Endothelial cell (in vitro differentiated cells): Measurements from ENCODE around the gene OR6Q1. TPM values are rescaled to one million over a fixed set of nuclear protein-coding genes. Genes with fewer than 3 reads are reported as not detected.

Experiments
- DNase-seq: peaks from one replicate; pipeline ENCODE4 v3.0.0; 2021; ENCODE audit warnings: low spot score
- H3K27ac Mint-ChIP-seq: one replicate; pipeline ENCODE4 v1.8.0; 2021; ENCODE audit warnings: mixed read lengths, inconsistent platforms; ENCODE audit not compliant: unreplicated experiment
- H3K27me3 Mint-ChIP-seq: one replicate; pipeline ENCODE4 v1.8.0; 2021; ENCODE audit warnings: mild to moderate bottlenecking, moderate library complexity, mixed read lengths, inconsistent platforms; ENCODE audit not compliant: unreplicated experiment
- H3K36me3 Mint-ChIP-seq: one replicate; pipeline ENCODE4 v1.8.0; 2021; ENCODE audit warnings: mild to moderate bottlenecking, low read depth, mixed read lengths, inconsistent platforms; ENCODE audit not compliant: unreplicated experiment
- H3K4me1 Mint-ChIP-seq: one replicate; pipeline ENCODE4 v1.8.0; 2021; ENCODE audit warnings: mild to moderate bottlenecking, mixed read lengths, inconsistent platforms; ENCODE audit not compliant: unreplicated experiment
- H3K4me3 Mint-ChIP-seq: one replicate; pipeline ENCODE4 v1.8.0; 2021; ENCODE audit warnings: mild to moderate bottlenecking, mixed read lengths, inconsistent platforms; ENCODE audit not compliant: unreplicated experiment
- H3K9me3 Mint-ChIP-seq: one replicate; pipeline ENCODE4 v1.8.0; 2021; ENCODE audit warnings: mixed read lengths, inconsistent platforms; ENCODE audit not compliant: unreplicated experiment
- total RNA-seq: library from RNA; stranded (reverse); fragmentation: NEBNext Ultra II Directional; extraction: Animal tissue kit (Norgen Biotek cat#: 25700); gene quantifications from one replicate; pipeline ENCODE4 v1.2.1, GENCODE V29; 2021; ENCODE audit not compliant: unreplicated experiment
- TF ChIP-seq, protein P1 (sequence below): fragments of 200-600 bp; sonication (generic); IDR thresholded peaks from one replicate; pipeline ENCODE4 v1.5.0; 2021; ENCODE audit warnings: antibody characterized with exemption; ENCODE audit not compliant: unreplicated experiment

Gene OR6Q1
- total RNA-seq, 1 donor from 2014 or later, result not detected

DNA sequence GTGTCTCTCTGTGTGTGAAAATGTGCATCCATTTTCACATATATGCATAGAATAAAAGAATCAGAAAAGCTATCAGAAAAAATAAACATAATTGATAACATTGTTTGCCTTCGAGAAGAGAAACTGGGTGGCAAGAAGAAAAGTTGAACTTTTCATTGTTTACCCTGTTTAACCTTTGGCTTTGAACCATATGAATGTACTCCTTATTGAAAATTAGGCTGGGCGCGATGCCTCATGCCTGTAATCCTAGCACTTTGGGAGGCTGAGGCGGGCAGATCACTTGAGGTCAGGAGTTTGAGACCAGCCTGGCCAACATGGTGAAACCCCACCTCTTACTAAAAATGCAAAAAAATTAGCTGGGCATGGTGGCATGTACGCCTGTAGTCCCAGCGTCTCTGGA lies 19.0 kb upstream of the OR6Q1 start:
- Mint-ChIP-seq H3K27ac (no peak overlapping the region), H3K27me3 (no peaks in the 10 kb centered on the region), H3K4me1 (no peaks in the 10 kb centered on the region), H3K36me3 (no peaks in the 10 kb centered on the region), H3K9me3 (no peaks in the 10 kb centered on the region), H3K4me3 (no peak overlapping the region)
- no peak for DNase-seq
- TF ChIP-seq, protein P1, sequence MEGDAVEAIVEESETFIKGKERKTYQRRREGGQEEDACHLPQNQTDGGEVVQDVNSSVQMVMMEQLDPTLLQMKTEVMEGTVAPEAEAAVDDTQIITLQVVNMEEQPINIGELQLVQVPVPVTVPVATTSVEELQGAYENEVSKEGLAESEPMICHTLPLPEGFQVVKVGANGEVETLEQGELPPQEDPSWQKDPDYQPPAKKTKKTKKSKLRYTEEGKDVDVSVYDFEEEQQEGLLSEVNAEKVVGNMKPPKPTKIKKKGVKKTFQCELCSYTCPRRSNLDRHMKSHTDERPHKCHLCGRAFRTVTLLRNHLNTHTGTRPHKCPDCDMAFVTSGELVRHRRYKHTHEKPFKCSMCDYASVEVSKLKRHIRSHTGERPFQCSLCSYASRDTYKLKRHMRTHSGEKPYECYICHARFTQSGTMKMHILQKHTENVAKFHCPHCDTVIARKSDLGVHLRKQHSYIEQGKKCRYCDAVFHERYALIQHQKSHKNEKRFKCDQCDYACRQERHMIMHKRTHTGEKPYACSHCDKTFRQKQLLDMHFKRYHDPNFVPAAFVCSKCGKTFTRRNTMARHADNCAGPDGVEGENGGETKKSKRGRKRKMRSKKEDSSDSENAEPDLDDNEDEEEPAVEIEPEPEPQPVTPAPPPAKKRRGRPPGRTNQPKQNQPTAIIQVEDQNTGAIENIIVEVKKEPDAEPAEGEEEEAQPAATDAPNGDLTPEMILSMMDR, result no peak

DNA sequence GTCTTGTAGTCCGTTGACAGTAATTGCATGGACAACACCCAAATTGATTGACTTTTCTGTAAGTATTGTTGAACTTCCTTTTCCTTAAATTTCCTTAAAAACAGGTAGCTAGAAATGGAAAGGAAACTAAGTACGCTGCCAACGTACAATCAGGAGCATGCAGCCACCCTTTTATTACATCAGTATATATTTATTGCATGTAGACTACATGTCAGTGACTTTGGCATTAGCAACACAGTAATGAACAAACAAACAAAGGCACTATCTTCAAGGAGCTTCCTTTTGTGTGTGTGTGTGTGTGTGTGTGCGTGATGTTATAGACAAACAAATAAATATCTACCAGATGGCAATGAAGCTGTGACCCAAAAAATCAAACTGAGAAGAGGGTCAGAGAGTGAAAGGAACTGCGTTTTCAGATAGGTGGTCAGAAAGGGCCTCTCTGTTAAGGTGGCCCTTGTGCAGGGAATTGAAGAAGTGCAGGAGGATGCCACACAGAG lies 7.3 kb upstream of the OR6Q1 start, which contains the start of gene OR9Q1:
OR9Q1 (plus strand) TSS at position 447 of the 497 bp plus-strand sequence. CDS start 155,564 bp downstream, outside the sequence.
- H3K27ac Mint-ChIP-seq, result no peak within 1 kb of the TSS
- TF ChIP-seq, protein P1, result no peak
- no peaks in the 10 kb centered on the region for H3K36me3 Mint-ChIP-seq
- no peak within 1 kb of the TSS for H3K4me3 Mint-ChIP-seq
- H3K4me1 Mint-ChIP-seq, result peaks cover 23% of the 10 kb centered on the region
- DNase-seq, result no peak
- H3K27me3 Mint-ChIP-seq, result peaks cover 1% of the 10 kb centered on the region
- no peaks in the 10 kb centered on the region for H3K9me3 Mint-ChIP-seq

DNA sequence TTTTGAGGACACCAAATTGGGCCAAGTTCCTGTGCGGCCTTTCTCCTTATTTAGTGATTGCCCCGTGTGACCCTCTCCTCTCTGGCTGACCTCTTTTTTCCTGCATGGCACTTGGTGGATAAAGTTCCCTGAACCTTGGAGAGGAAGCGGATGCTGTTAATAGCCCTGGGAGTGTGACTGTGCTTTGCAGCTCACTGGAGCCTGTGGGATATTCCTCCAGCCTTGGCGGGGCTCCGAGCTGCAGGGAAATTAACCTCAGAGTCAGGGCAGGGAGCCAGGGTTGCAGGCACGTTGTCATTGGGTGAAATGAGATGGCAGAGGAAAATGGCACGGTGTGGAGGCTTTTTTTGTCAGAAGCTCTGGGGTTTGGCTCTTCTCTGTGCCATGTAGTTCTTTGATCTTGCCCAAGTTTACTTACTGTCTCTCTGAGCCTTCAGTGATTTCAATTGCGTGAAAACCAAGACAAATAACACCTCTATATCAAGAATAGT lies 6.1 kb upstream of the OR6Q1 start:
- H3K4me1 Mint-ChIP-seq, result peaks cover 21% of the 10 kb centered on the region
- H3K4me3 Mint-ChIP-seq, result no peak overlapping the region
- H3K27me3 Mint-ChIP-seq, result peaks cover 1% of the 10 kb centered on the region
- no peak overlapping the region for H3K27ac Mint-ChIP-seq
- no peaks in the 10 kb centered on the region for H3K36me3 Mint-ChIP-seq
- DNase-seq, result no peak
- no peaks in the 10 kb centered on the region for H3K9me3 Mint-ChIP-seq
- TF ChIP-seq, protein P1, result no peak

DNA sequence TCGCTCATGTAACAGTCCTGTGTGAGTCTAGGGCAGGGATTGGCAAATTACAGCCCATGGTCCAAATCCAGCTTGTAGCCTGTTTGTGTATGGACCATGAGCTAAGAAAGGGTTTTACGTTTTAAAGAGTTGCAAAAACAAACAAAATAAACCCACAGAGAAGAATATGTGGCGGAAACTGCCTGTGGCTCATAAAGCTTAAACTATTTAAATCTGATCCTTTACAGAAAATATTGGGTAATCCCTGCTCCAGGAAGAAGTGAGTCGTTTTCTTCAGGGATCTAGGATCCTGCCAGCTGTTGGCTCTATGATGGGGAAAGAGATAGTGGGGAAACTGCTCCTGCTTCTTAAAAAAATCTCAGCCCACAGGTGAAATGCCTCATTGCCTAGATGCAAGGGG lies 3.4 kb upstream of the OR6Q1 start:
- Mint-ChIP-seq H3K27ac (no peak overlapping the region), H3K9me3 (no peaks in the 10 kb centered on the region), H3K36me3 (no peaks in the 10 kb centered on the region), H3K4me1 (peaks cover 21% of the 10 kb centered on the region), H3K4me3 (no peak overlapping the region), H3K27me3 (peaks cover 3% of the 10 kb centered on the region)
- DNase-seq, result no peak
- TF ChIP-seq, protein P1, result no peak

DNA sequence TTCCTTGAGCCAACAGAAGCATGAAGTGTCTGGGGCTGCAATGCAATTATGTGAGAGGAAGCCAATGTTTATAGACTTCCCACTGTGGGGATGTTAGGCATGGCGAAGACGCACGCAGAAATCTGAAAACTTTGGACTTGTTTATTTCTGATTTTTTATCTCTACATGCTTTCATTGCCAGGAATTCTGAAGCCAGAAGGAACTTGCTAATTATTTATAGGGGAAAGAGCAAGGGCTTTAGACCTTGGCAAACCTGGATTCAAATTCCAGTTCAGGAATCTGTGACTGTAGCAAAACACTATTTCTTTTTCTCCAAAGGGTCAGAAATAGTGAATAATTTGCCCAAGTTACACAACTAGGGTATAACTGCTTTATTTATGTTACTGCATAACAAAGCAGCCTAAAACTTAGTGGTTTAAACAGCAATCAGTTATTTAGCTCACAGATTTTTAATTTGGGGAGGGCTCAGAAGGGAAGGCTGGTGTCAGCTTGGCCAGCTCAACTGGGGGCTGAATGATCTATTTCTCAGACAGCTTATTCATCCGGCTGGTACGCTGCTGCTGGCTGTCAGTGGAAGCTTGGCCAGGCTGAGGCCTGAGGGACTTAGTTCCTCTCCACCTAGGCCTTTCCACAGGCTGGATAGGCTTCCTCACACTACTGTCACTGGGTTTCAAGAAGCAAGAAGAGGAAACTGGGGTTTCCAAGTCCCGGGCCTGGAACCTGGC lies 1.9 kb upstream of the OR6Q1 start:
- no peak for DNase-seq
- Mint-ChIP-seq H3K27me3 (peaks cover 5% of the 10 kb centered on the region), H3K36me3 (no peaks in the 10 kb centered on the region), H3K4me3 (no peak overlapping the region), H3K4me1 (peaks cover 17% of the 10 kb centered on the region), H3K27ac (no peak overlapping the region), H3K9me3 (no peaks in the 10 kb centered on the region)
- TF ChIP-seq, protein P1, result no peak
